ENCODE results near the gene PDGFC.
"Not testable (repeated sequence)": the region's sequence is repeated elsewhere in the genome, so short reads cannot be mapped to it uniquely, and the experiment has no call there.

PDGFC gene

DNA sequence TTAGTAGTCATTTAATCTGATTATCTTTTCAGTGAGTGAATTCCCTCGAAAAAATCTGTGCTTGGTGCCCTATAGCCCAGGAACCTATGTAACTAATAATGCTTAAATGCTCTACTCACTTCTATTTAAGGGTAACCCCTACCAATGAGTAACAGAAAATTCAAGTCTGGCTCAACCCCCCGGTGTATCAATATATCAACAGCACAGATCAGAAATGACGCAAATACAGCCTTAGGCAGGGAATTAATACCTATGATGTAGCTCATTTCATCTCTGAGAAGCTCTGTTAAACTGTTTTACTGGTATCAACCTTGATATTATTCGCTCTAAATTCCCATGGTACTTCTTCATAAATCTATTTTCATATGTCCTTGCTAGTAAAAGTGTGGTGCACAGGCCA is 28.6 kb downstream of the PDGFC start:
- FAIRE-seq (no peak), DNase-seq (ENCODE audit: insufficient read length, low spot score) (no peak)
- TF ChIP-seq, protein P1, sequence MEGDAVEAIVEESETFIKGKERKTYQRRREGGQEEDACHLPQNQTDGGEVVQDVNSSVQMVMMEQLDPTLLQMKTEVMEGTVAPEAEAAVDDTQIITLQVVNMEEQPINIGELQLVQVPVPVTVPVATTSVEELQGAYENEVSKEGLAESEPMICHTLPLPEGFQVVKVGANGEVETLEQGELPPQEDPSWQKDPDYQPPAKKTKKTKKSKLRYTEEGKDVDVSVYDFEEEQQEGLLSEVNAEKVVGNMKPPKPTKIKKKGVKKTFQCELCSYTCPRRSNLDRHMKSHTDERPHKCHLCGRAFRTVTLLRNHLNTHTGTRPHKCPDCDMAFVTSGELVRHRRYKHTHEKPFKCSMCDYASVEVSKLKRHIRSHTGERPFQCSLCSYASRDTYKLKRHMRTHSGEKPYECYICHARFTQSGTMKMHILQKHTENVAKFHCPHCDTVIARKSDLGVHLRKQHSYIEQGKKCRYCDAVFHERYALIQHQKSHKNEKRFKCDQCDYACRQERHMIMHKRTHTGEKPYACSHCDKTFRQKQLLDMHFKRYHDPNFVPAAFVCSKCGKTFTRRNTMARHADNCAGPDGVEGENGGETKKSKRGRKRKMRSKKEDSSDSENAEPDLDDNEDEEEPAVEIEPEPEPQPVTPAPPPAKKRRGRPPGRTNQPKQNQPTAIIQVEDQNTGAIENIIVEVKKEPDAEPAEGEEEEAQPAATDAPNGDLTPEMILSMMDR (IDR thresholded peaks at IDR 0.05; ENCODE audit: insufficient read depth, missing control alignments): no peak

DNA sequence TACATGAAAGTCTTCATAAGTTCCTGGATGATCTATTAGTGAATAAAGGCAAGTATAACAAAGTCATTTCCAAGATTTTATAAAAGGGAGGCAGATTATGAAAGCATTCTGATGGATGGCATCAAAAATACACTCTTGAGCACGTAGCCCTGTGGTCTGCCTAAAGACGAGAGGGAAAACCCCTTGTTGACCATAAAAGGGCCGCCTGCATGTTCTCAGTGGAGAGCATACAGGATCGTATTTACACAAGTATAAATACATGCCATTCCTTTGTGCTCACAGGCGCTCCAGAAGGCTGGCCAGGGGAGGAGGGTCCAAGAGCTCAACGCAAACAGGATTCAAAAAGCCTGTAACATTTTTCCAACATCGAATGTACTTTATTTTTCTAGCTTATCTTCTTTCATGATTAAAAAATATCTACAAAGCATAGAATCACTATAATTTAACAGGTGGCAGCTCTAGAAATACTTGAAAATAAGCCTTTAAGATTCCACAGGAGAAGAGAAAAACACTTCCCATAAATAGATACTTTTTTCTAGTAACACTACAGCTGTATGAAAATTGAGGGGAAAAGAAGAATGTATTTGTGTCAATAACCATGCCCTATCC is 29.6 kb downstream of the PDGFC start:
- DNase-seq (ENCODE audit: insufficient read length, low spot score): no peak
- FAIRE-seq: no peak
- TF ChIP-seq, protein P1 (IDR thresholded peaks at IDR 0.05; ENCODE audit: insufficient read depth, missing control alignments): no peak

DNA sequence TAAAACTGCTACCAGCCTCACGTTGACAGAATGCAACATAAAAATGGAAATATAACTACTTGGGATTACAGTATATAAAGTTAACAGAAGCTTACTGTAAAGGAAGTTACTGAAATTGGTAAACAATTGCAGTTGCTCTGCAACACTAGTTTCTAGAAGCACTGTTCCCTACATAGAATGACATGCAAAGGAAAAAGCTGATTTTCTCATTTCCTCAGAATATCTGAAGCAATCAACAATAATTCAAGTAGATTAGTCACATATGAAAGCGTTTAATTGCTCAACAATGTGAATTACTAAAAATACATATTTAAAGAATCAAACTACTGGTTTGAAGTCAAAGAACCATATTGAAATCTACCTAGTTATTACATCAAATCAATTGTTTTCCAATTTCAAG is 31.8 kb downstream of the PDGFC start:
- FAIRE-seq: no peak
- TF ChIP-seq, protein P1 (IDR thresholded peaks at IDR 0.05; ENCODE audit: insufficient read depth, missing control alignments): no peak

DNA sequence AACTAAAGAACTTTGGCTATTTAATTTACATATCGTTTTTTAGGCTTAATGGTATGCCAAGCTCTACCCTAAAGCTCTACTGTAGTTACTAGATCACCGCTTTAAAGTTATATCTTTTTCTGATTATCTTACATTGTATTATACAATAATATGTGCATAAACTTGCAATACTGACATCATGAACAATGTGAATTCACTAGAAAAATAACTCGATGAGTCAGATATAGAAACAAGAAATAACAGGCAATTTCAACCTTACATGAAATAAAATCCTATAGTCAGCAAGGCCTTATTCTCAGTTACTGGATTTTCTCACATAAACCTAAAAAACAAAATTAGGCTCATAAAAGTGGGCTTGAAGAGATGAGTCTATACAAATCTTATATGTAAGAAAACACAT is 32.5 kb downstream of the PDGFC start:
- DNase-seq (ENCODE audit: insufficient read length, low spot score): no peak
- TF ChIP-seq, protein P1 (IDR thresholded peaks at IDR 0.05; ENCODE audit: insufficient read depth, missing control alignments): no peak
- no peak for FAIRE-seq

More for the DNA sequence above, 31.8 kb downstream of the PDGFC start:
- no peak for DNase-seq (ENCODE audit: insufficient read length, low spot score)

DNA sequence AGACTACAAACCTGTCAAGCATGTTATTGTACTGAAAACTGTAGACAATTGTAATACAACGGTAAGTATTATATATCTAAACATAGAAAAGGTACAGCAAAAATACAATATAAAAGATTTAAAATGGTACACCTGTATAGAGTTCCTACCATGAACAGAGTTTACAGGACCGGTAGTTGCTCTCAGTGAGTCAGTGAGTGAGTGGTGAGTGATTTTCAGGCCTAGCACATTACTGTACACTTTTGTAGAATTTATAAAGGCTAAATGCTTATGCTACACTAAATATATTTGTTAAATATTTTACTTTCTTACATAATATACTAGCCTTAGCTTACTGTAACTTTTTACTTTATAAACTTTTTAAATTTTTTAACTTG is 37.4 kb downstream of the PDGFC start:
- FAIRE-seq (no peak), DNase-seq (ENCODE audit: insufficient read length, low spot score) (no peak)
- TF ChIP-seq, protein P1 (IDR thresholded peaks at IDR 0.05; ENCODE audit: insufficient read depth, missing control alignments): no peak

DNA sequence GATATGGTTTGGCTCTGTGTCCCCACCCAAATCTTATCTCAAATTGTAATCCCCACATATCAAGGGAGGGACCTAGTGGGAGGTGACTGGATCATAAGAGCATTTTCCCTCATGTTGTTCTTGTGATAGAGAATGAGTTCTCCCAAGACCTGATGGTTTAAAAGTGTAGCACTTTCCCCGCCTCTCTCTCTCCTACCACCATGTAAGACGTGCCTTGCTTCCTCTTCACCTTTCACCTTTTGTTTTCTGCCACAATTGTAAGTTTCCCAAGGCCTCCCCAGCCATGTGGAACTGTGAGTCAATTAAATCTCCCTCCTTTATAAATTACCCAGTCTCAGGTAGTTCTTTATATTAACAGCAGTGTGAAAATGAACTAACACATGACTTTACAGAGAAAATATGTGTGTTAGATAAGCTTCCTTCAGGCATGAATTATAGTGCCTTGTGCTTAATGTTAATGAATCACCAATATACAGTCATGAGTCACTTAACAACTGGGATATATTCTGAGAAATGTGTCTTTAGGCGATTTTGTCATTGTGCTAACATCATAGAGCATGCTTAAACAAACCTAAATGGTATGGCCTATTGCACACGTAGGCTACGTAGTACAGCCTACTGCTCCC is 37.9 kb downstream of the PDGFC start:
- DNase-seq (ENCODE audit: insufficient read length, low spot score): no peak
- TF ChIP-seq, protein P1 (IDR thresholded peaks at IDR 0.05; ENCODE audit: insufficient read depth, missing control alignments): no peak
- no peak for FAIRE-seq

DNA sequence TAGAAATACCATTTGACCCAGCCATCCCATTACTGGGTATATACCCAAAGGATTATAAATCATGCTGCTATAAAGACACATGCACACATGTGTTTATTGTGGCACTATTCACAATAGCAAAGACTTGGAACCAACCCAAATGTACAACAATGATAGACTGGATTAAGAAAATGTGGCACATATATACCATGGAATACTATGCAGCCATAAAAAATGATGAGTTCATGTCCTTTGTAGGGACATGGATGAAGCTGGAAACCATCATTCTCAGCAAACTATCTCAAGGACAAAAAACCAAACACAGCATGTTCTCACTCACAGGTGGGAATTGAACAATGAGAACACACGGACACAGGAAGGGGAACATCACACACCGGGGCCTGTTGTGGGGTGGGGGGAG is 39.2 kb downstream of the PDGFC start:
- DNase-seq (ENCODE audit: insufficient read length, low spot score); FAIRE-seq: not testable (repeated sequence)

Data from D721Med (cell line).